H1 (cell line): ENCODE data around the gene SRMS.

Experiments used
- CEBPB ChIP-seq: IDR thresholded peaks from 2 replicates; pipeline ENCODE4 v1.6.1; 2012; ENCODE audit warnings: low read depth, low read length
- CTCF ChIP-seq, 3 experiments: IDR thresholded peaks; 1 replicate in 2 of 3; 2 replicates in 1 of 3; pipeline versions ENCODE4 v1.5.1 to v1.6.1; 2011; ENCODE audit warnings: low read length in 3 of 3, mild to moderate bottlenecking in 3 of 3, inconsistent platforms in 2 of 3, low read depth in 1 of 3, moderate library complexity in 1 of 3; ENCODE audit not compliant: insufficient read depth in 1 of 3; ENCODE audit errors: control extremely low read depth in 1 of 3
- E2F6 ChIP-seq: IDR thresholded peaks from 2 replicates; pipeline ENCODE4 v1.6.1; 2012; ENCODE audit warnings: inconsistent platforms
- GTF2F1 ChIP-seq: IDR thresholded peaks from 2 replicates; pipeline ENCODE4 v1.6.1; 2012; ENCODE audit warnings: low read depth, low read length, improper control_type of control experiment, borderline replicate concordance
- POLR2A ChIP-seq, 2 experiments: IDR thresholded peaks; 1 replicate in 1 of 2; 2 replicates in 1 of 2; pipeline ENCODE4 v1.6.1; 2011; ENCODE audit warnings: low read depth in 2 of 2, low read length in 2 of 2, mild to moderate bottlenecking in 2 of 2; ENCODE audit errors: control extremely low read depth in 1 of 2
- RNF2 ChIP-seq: fragments of 200-900, 300-1000 bp; sonication (generic); IDR thresholded peaks from 2 replicates; pipeline ENCODE4 v1.7.1; 2016; ENCODE audit warnings: borderline replicate concordance, low read depth, mild to moderate bottlenecking, antibody characterized with exemption, low read length; ENCODE audit not compliant: poor library complexity, severe bottlenecking; ENCODE audit errors: missing control alignments
- YY1 ChIP-seq: IDR thresholded peaks from 2 replicates; pipeline ENCODE4 v1.6.1; 2011; ENCODE audit warnings: low read depth, mild to moderate bottlenecking, low read length

- TF ChIP-seq CTCF (IDR thresholded peaks at IDR 0.05; ENCODE audit: control extremely low read depth in 1 of 3, insufficient read depth in 1 of 3, low read depth in 1 of 3, low read length in 3 of 3) (no peak), POLR2A (IDR thresholded peaks at IDR 0.05; ENCODE audit: control extremely low read depth in 1 of 2, low read depth in 2 of 2, low read length in 2 of 2) (no peak), E2F6 (no peak), CEBPB (no peak), RNF2 (no peak), GTF2F1 (no peak), YY1 (no peak)
Observed at GRCh38 chr20:63578224-63579016, 30.9 kb upstream of the SRMS start.
